A549 (cell line): ENCODE measurements around the gene MED14.

ENCODE experiments used
- BHLHE40 ChIP-seq: IDR thresholded peaks from 2 replicates; pipeline ENCODE4 v1.6.1; 2012; ENCODE audit warnings: low read depth, low read length, inconsistent platforms
- FOXS1 ChIP-seq: fragments of 250-450 bp; sonication (Bioruptor Pico); IDR thresholded peaks from 2 replicates; pipeline ENCODE4 v1.5.0; 2020; ENCODE audit warnings: mild to moderate bottlenecking, moderate library complexity
- POLR2A ChIP-seq: IDR thresholded peaks from 2 replicates; pipeline ENCODE4 v1.6.1; 2012; ENCODE audit warnings: mild to moderate bottlenecking, low read length
- RCOR1 ChIP-seq: fragments of 150-350 bp; IDR thresholded peaks from 2 replicates; pipeline ENCODE4 v1.6.1; 2014; ENCODE audit warnings: antibody characterized with exemption, low read length, low read depth
- SMC3 ChIP-seq: fragments of >200 bp; sonication (Bioruptor Twin); formaldehyde crosslinking; IDR thresholded peaks from 3 replicates; pipeline ENCODE4 v1.6.1; 2018; ENCODE audit warnings: inconsistent platforms
- TF ChIP-seq, protein P1 (sequence below): fragments of >200 bp; sonication (Bioruptor Twin); formaldehyde crosslinking; IDR thresholded peaks from 3 replicates; pipeline ENCODE4 v1.5.1; 2016
- TF ChIP-seq, protein P2 (sequence below): IDR thresholded peaks from 2 replicates; pipeline ENCODE4 v1.6.1; 2012
- TF ChIP-seq, protein P3 (sequence below): fragments of 250-450 bp; sonication (Bioruptor Pico); IDR thresholded peaks from 2 replicates; pipeline ENCODE4 v1.5.0; 2020; ENCODE audit warnings: low read depth, mild to moderate bottlenecking, moderate library complexity

DNA sequence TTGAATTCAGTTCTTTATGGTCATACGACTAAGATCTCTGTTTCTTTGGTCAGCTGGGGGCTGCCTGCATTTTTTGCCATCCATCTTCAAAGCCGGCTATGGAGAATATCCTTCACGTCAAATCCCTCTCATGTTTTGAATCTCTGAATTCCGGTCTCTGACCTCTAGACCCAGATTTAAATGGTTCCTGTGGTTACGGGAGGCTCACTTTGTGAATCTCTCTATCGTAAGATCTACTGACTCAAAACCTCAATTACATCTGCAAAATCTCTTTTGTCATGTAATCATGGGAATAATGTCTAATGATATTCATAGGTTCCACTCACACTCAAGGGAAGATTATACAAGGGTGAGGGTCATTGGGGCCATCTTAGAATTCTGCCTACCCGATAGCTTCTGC lies 117.8 kb downstream of the MED14 start:
- TF ChIP-seq POLR2A (no peak), FOXS1 (CRISPR knock-in tag) (no peak), RCOR1 (no peak), BHLHE40 (no peak), SMC3 (no peak)
- TF ChIP-seq, protein P1, sequence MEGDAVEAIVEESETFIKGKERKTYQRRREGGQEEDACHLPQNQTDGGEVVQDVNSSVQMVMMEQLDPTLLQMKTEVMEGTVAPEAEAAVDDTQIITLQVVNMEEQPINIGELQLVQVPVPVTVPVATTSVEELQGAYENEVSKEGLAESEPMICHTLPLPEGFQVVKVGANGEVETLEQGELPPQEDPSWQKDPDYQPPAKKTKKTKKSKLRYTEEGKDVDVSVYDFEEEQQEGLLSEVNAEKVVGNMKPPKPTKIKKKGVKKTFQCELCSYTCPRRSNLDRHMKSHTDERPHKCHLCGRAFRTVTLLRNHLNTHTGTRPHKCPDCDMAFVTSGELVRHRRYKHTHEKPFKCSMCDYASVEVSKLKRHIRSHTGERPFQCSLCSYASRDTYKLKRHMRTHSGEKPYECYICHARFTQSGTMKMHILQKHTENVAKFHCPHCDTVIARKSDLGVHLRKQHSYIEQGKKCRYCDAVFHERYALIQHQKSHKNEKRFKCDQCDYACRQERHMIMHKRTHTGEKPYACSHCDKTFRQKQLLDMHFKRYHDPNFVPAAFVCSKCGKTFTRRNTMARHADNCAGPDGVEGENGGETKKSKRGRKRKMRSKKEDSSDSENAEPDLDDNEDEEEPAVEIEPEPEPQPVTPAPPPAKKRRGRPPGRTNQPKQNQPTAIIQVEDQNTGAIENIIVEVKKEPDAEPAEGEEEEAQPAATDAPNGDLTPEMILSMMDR = no peak
- TF ChIP-seq, protein P2, sequence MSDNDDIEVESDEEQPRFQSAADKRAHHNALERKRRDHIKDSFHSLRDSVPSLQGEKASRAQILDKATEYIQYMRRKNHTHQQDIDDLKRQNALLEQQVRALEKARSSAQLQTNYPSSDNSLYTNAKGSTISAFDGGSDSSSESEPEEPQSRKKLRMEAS = no peak
- TF ChIP-seq, protein P3, sequence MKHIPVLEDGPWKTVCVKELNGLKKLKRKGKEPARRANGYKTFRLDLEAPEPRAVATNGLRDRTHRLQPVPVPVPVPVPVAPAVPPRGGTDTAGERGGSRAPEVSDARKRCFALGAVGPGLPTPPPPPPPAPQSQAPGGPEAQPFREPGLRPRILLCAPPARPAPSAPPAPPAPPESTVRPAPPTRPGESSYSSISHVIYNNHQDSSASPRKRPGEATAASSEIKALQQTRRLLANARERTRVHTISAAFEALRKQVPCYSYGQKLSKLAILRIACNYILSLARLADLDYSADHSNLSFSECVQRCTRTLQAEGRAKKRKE (CRISPR knock-in tag) = no peak
